Activated B cell treated with CpG ODN at 0.5 μM for 24 hours (primary cell): ENCODE measurements around the gene AUTS2. TPM values are rescaled to one million over a fixed set of nuclear protein-coding genes. Genes with fewer than 3 reads are reported as not detected.

Experiments
- ATAC-seq: fragments of 200-7000 bp; cut with Tn5 transposase; one replicate; pipeline ENCODE4 v1.10.0; 2021; ENCODE audit warnings: low read depth, mild to moderate bottlenecking, moderate library complexity
- CTCF ChIA-PET: fragments of 350-600 bp; sonication (Branson Sonifier 250); formaldehyde crosslinking; loops from one replicate; lab custom pipeline; 2021; ENCODE audit warnings: antibody characterized with exemption; lab: Charles Lee
- POLR2A ChIA-PET: fragments of 350-600 bp; sonication (Branson Sonifier 250); formaldehyde crosslinking; loops from one replicate; lab custom pipeline; 2021; ENCODE audit warnings: antibody characterized with exemption; lab: Charles Lee
- DNase-seq: peaks from one replicate; pipeline ENCODE4 v3.0.0; 2022
- H3K27ac Mint-ChIP-seq: one replicate; pipeline ENCODE4 v1.8.0; 2020; ENCODE audit warnings: mixed read lengths
- H3K27me3 Mint-ChIP-seq: one replicate; pipeline ENCODE4 v1.8.0; 2021; ENCODE audit warnings: mixed read lengths
- H3K36me3 Mint-ChIP-seq: one replicate; pipeline ENCODE4 v1.8.0; 2021; ENCODE audit warnings: low read depth, mixed read lengths
- H3K4me1 Mint-ChIP-seq: one replicate; pipeline ENCODE4 v1.8.0; 2021; ENCODE audit warnings: mixed read lengths
- H3K4me3 Mint-ChIP-seq: one replicate; pipeline ENCODE4 v1.8.0; 2020; ENCODE audit warnings: mild to moderate bottlenecking, mixed read lengths
- H3K9me3 Mint-ChIP-seq: one replicate; pipeline ENCODE4 v1.8.0; 2020; ENCODE audit warnings: mixed read lengths
- CTCF ChIP-seq: fragments of 200-600 bp; IDR thresholded peaks from one replicate; pipeline ENCODE4 v1.8.0; 2022; ENCODE audit warnings: antibody characterized with exemption, mild to moderate bottlenecking
- intact Hi-C: fragments of 100-400 bp; cut with micrococcal nuclease; formaldehyde crosslinking; loops from one replicate; pipeline ENCODE4 v1.15.1; 2024
- total RNA-seq: library from RNA; stranded (reverse); gene quantifications from 2 replicates; pipeline ENCODE4 v1.2.3, GENCODE V29; 2022

Gene AUTS2
- total RNA-seq, 1 donor from 2014 or later: 15.9 TPM

- ChIA-PET CTCF (no interaction called here), POLR2A (interaction anchor here (1.1 kb wide), 1 partner anchor 9 kb away, joined by 3 read pairs; no protein-coding TSS in a partner anchor)
- H3K27me3 Mint-ChIP-seq: no peaks in the 10 kb centered on the region
- ATAC-seq: no peak
- no peaks in the 10 kb centered on the region for H3K9me3 Mint-ChIP-seq
- no peak for DNase-seq
- H3K4me1 Mint-ChIP-seq: peaks cover 47% of the 10 kb centered on the region
- no peaks in the 10 kb centered on the region for H3K36me3 Mint-ChIP-seq
- TF ChIP-seq CTCF: no peak
- no peak overlapping the region for H3K4me3 Mint-ChIP-seq
- no peak overlapping the region for H3K27ac Mint-ChIP-seq
- intact Hi-C loops: loop anchor here (5.0 kb wide), 1 partner anchor 82 kb away; no protein-coding TSS in a partner anchor
These were observed 56.8 kb downstream of the AUTS2 start for GRCh38 chr7:69654849-69655707.

GRCh38 chr7:69656077-69656476 lies 57.8 kb downstream of the AUTS2 start:
- ChIA-PET CTCF (no interaction called here), POLR2A (interaction anchor here (0.6 to 1.1 kb wide), 2 partner anchors 8 to 336 kb away, joined by 3 read pairs; no protein-coding TSS in a partner anchor)
- no peaks in the 10 kb centered on the region for H3K27me3 Mint-ChIP-seq
- H3K4me1 Mint-ChIP-seq: peaks cover 42% of the 10 kb centered on the region
- ATAC-seq: no peak
- intact Hi-C loops: no loop called here
- TF ChIP-seq CTCF: no peak
- H3K36me3 Mint-ChIP-seq: no peaks in the 10 kb centered on the region
- no peak for DNase-seq
- H3K9me3 Mint-ChIP-seq: no peaks in the 10 kb centered on the region
- H3K27ac Mint-ChIP-seq: no peak overlapping the region
- no peak overlapping the region for H3K4me3 Mint-ChIP-seq

- ATAC-seq (no peak), DNase-seq (no peak)
- CTCF ChIA-PET: no interaction called here
- TF ChIP-seq CTCF: no peak
- H3K4me3 Mint-ChIP-seq: no peak overlapping the region
- H3K4me1 Mint-ChIP-seq: peaks cover 34% of the 10 kb centered on the region
- H3K9me3 Mint-ChIP-seq: no peaks in the 10 kb centered on the region
- POLR2A ChIA-PET: no interaction called here
- H3K27ac Mint-ChIP-seq: no peak overlapping the region
- intact Hi-C loops: no loop called here
- no peaks in the 10 kb centered on the region for H3K27me3 Mint-ChIP-seq
- no peaks in the 10 kb centered on the region for H3K36me3 Mint-ChIP-seq
These were observed 58.6 kb downstream of the AUTS2 start for GRCh38 chr7:69656890-69657289.

GRCh38 chr7:69657331-69657730 lies 59.1 kb downstream of the AUTS2 start:
- Mint-ChIP-seq H3K4me3 (no peak overlapping the region), H3K36me3 (no peaks in the 10 kb centered on the region), H3K27ac (no peak overlapping the region), H3K4me1 (peaks cover 32% of the 10 kb centered on the region), H3K9me3 (no peaks in the 10 kb centered on the region), H3K27me3 (no peaks in the 10 kb centered on the region)
- ChIA-PET POLR2A (no interaction called here), CTCF (no interaction called here)
- TF ChIP-seq CTCF: no peak
- intact Hi-C loops: no loop called here
- no peak for ATAC-seq
- no peak for DNase-seq

- intact Hi-C loops: no loop called here
- CTCF ChIA-PET: no interaction called here
- ATAC-seq (no peak), DNase-seq (no peak)
- no peaks in the 10 kb centered on the region for H3K36me3 Mint-ChIP-seq
- no peak for TF ChIP-seq CTCF
- H3K9me3 Mint-ChIP-seq: no peaks in the 10 kb centered on the region
- POLR2A ChIA-PET: no interaction called here
- H3K4me1 Mint-ChIP-seq: peaks cover 29% of the 10 kb centered on the region
- no peak overlapping the region for H3K4me3 Mint-ChIP-seq
- H3K27ac Mint-ChIP-seq: no peak overlapping the region
- H3K27me3 Mint-ChIP-seq: no peaks in the 10 kb centered on the region
These were observed 59.7 kb downstream of the AUTS2 start for GRCh38 chr7:69657985-69658384.
